K562 (cell line): ENCODE measurements around the gene MMEL1. TPM values are rescaled to one million over a fixed set of nuclear protein-coding genes. Genes with fewer than 3 reads are reported as not detected.
A peak's percentile ranks its signal among the peaks of the same experiment; 100 is the strongest.

Experiments
- ATAC-seq: fragments of 200-7000 bp; cut with Tn5 transposase; 3 replicates; pipeline ENCODE4 v1.9.1; 2020; ENCODE audit warnings: moderate library complexity
- BruUV-seq: library from RNA; stranded (reverse); fragments of 400-500 nt; replicated peaks from 2 replicates; lab custom pipeline; 2021; lab: Mats Ljungman, UMichigan
- CTCF ChIA-PET: fragments of 300-600 bp; formaldehyde crosslinking; extraction: SDS; loops from one replicate; lab custom pipeline; 2021; ENCODE audit warnings: low intra/inter-chr PET ratio; lab: Yijun Ruan, JAX
- POLR2A ChIA-PET: fragments of 300-600, 350-650 bp; sonication (Branson Sonifier 250); formaldehyde crosslinking; extraction: SDS; loops from one replicate; lab custom pipeline; 2021; ENCODE audit warnings: antibody characterized with exemption, inconsistent platforms; lab: Yijun Ruan, JAX
- DNase-seq, 4 experiments: peaks; one replicate each; pipeline versions ENCODE4 v3.0.0 to v3.0.0-alpha.2; 2011 to 2018; ENCODE audit warnings: low spot score in 3 of 4, mixed read lengths in 3 of 4; ENCODE audit errors: extremely low read depth in 1 of 4
- FAIRE-seq: peaks from 2 replicates; lab custom pipeline; 2011; peaks lifted over from hg19 to GRCh38; lab: Jason Lieb, UNC
- H2AFZ ChIP-seq: 2 replicates; pipeline ENCODE4 v1.6.0; 2011; ENCODE audit warnings: low read depth, low read length, control low read depth, inconsistent platforms
- H3K27ac ChIP-seq: fragments of 200-600 bp; 3 replicates; pipeline ENCODE4 v1.8.0; 2011; ENCODE audit warnings: low read depth, mild to moderate bottlenecking, control low read depth, inconsistent platforms, low read length, moderate library complexity, mixed read lengths; ENCODE audit errors: extremely low read depth
- H3K27me3 ChIP-seq, 2 experiments: fragments of 300-600 bp in 1 of 2; 2 replicates in 1 of 2; 3 replicates in 1 of 2; pipeline versions ENCODE4 v1.6.0 to v1.8.0; 2011; ENCODE audit warnings: inconsistent platforms in 2 of 2, low read length in 2 of 2, mild to moderate bottlenecking in 1 of 2, mixed read lengths in 1 of 2, moderate library complexity in 1 of 2; ENCODE audit not compliant: control insufficient read depth in 2 of 2, insufficient read depth in 2 of 2
- H3K36me3 ChIP-seq: fragments of 300-600 bp; 3 replicates; pipeline ENCODE4 v1.8.0; 2011; ENCODE audit warnings: mild to moderate bottlenecking, low read length, inconsistent platforms; ENCODE audit not compliant: control insufficient read depth, insufficient read depth
- H3K4me1 ChIP-seq, 2 experiments: fragments of 200-600 bp in 1 of 2; replicated peaks in 1 of 2; 2 replicates in 1 of 2; 3 replicates in 1 of 2; pipeline versions ENCODE4 v1.5.1 to v1.8.0; 2011; ENCODE audit warnings: inconsistent platforms in 2 of 2, low read length in 2 of 2, mild to moderate bottlenecking in 1 of 2, mixed read lengths in 1 of 2, moderate library complexity in 1 of 2; ENCODE audit not compliant: control insufficient read depth in 2 of 2, insufficient read depth in 2 of 2
- H3K4me2 ChIP-seq: 2 replicates; pipeline ENCODE4 v1.6.1; 2011; ENCODE audit warnings: low read length, control low read depth, inconsistent platforms, mixed read lengths; ENCODE audit not compliant: insufficient read depth
- H3K4me3 ChIP-seq: fragments of 200-600 bp; sonication (generic), shearing (Covaris generic); 2 replicates; pipeline ENCODE4 v1.5.1; 2016; ENCODE audit warnings: control low read depth, inconsistent platforms
- H3K79me2 ChIP-seq: fragments of 200-600 bp; 3 replicates; pipeline ENCODE4 v1.8.0; 2011; ENCODE audit warnings: low read length, inconsistent platforms; ENCODE audit not compliant: control insufficient read depth, insufficient read depth
- H3K9ac ChIP-seq, 2 experiments: 2 replicates each; pipeline versions ENCODE4 v1.6.0 to v1.6.1; 2011; ENCODE audit warnings: low read depth in 2 of 2, low read length in 2 of 2, control low read depth in 1 of 2, inconsistent platforms in 1 of 2, mild to moderate bottlenecking in 1 of 2, mixed read lengths in 1 of 2; ENCODE audit not compliant: insufficient read depth in 1 of 2
- H3K9me1 ChIP-seq: one replicate; pipeline ENCODE4 v1.6.0; 2011; ENCODE audit warnings: inconsistent platforms, mild to moderate bottlenecking, low read length, moderate library complexity; ENCODE audit not compliant: control insufficient read depth, insufficient read depth
- H3K9me3 ChIP-seq: replicated peaks from 2 replicates; pipeline ENCODE4 v1.5.1; 2011; ENCODE audit warnings: low read depth, low read length, inconsistent platforms; ENCODE audit not compliant: control insufficient read depth, insufficient read depth
- H4K20me1 ChIP-seq: replicated peaks from 2 replicates; pipeline ENCODE4 v1.6.1; 2011; ENCODE audit warnings: low read length, inconsistent platforms, mixed read lengths; ENCODE audit not compliant: control insufficient read depth, insufficient read depth
- CBFA2T2 ChIP-seq: fragments of 450-650 bp; conservative IDR thresholded peaks from 2 replicates; pipeline ENCODE4 v1.6.1; 2017; ENCODE audit warnings: mild to moderate bottlenecking
- CBFB ChIP-seq: sonication (generic); formaldehyde crosslinking; IDR thresholded peaks from 2 replicates; pipeline ENCODE4 v1.4.0; 2020; ENCODE audit warnings: mild to moderate bottlenecking, missing genetic modification reagents
- CXXC5 ChIP-seq: fragments of 250-450 bp; sonication (Bioruptor Pico); IDR thresholded peaks from 2 replicates; pipeline ENCODE4 v1.8.0; 2022; ENCODE audit warnings: inconsistent platforms, mild to moderate bottlenecking, moderate library complexity
- FUS ChIP-seq: fragments of 200-400 bp; formaldehyde crosslinking; optimal IDR thresholded peaks from 2 replicates; pipeline ENCODE3; 2017; ENCODE audit warnings: low read depth, low read length
- MED1 ChIP-seq: sonication (generic); formaldehyde crosslinking; IDR thresholded peaks from 2 replicates; pipeline ENCODE4 v1.8.1; 2023; ENCODE audit warnings: missing genetic modification reagents, borderline replicate concordance
- NELFE ChIP-seq: IDR thresholded peaks from 2 replicates; pipeline ENCODE4 v1.6.1; 2011; ENCODE audit warnings: mild to moderate bottlenecking; ENCODE audit not compliant: insufficient read depth, insufficient read length
- NEUROD1 ChIP-seq: fragments of 150-350 bp; IDR thresholded peaks from 2 replicates; pipeline ENCODE4 v1.6.1; 2014; ENCODE audit warnings: borderline replicate concordance, low read length, low read depth; ENCODE audit not compliant: partially characterized antibody
- NR2C1 ChIP-seq, 2 experiments: fragments of 450-650 bp; IDR thresholded peaks; 2 replicates each; pipeline ENCODE4 v1.6.1; 2017; ENCODE audit warnings: mild to moderate bottlenecking in 2 of 2, antibody characterized with exemption in 1 of 2, inconsistent platforms in 1 of 2, missing compliant biosample characterization in 1 of 2, missing genetic modification characterization in 1 of 2
- SMC3 ChIP-seq: conservative IDR thresholded peaks from 2 replicates; pipeline ENCODE4 v1.6.1; 2011; ENCODE audit warnings: low read depth, low read length, improper control_type of control experiment; ENCODE audit not compliant: insufficient read depth
- TEAD1 ChIP-seq, 2 experiments: fragments of 450-650 bp in 1 of 2; sonication (generic) in 1 of 2; formaldehyde crosslinking; IDR thresholded peaks; 2 replicates each; pipeline versions ENCODE4 v1.4.0 to v1.8.0; 2020 to 2022; ENCODE audit warnings: mild to moderate bottlenecking in 2 of 2, missing genetic modification reagents in 1 of 2
- TRIM24 ChIP-seq, 2 experiments: fragments of 450-650 bp; IDR thresholded peaks; 2 replicates each; pipeline ENCODE4 v1.6.1; 2016
- ZNF586 ChIP-seq: fragments of 450-650 bp; formaldehyde crosslinking; conservative IDR thresholded peaks from 2 replicates; pipeline ENCODE4 v1.4.0; 2020; ENCODE audit warnings: mild to moderate bottlenecking, moderate library complexity
- WGBS: fragments of 100-300 bp; shearing (Covaris generic); methylation state at CpG from one replicate; pipeline ENCODE4 v1.1.6; 2016; ENCODE audit warnings: low coverage, mixed read lengths; ENCODE audit not compliant: insufficient coverage; ENCODE audit errors: missing lambda C conversion rate; 5-methylcytosine and 5-hydroxymethylcytosine counted together
- in situ Hi-C: fragments of 300-500 bp; cut with MboI; formaldehyde crosslinking; loops from 4 replicates; pipeline ENCODE4 v1.15.0; 2018; ENCODE audit warnings: inconsistent platforms, mixed read lengths
- intact Hi-C: fragments of 100-400 bp; cut with micrococcal nuclease; formaldehyde crosslinking; loops from 2 replicates; pipeline ENCODE4 v1.14.2; 2022
- polyA plus RNA-seq, 8 experiments: library from polyadenylated mRNA; depleted of rRNA in 4 of 8; stranded (reverse) in 5 of 8; unstranded in 3 of 8; fragments of >200 nt; fragmentation: Nextera tagmentation in 2 of 8; fragmentation: Illumina TruSeq in 1 of 8; extraction: Ambion mirVana in 2 of 8; extraction: Trizol in 1 of 8; gene quantifications; 2 replicates each; pipeline versions ENCODE4 v1.2.1 to v1.2.3, GENCODE V29; 2011 to 2014; ENCODE audit warnings: inconsistent platforms in 1 of 8, missing spikeins in 1 of 8
- total RNA-seq, 7 experiments: library from RNA; depleted of rRNA in 6 of 7; stranded (reverse); fragments of >200 nt in 6 of 7; fragmentation: Illumina TruSeq in 2 of 7; extraction: Trizol in 2 of 7; gene quantifications; 2 replicates each; pipeline versions ENCODE4 v1.2.1 to v1.2.3, GENCODE V29; 2011 to 2021; ENCODE audit warnings: low replicate concordance in 1 of 7
- TF ChIP-seq, protein P1 (sequence below), 2 experiments: fragments of 450-650 bp; IDR thresholded peaks; 2 replicates each; pipeline ENCODE4 v1.6.1; 2018; ENCODE audit warnings: mild to moderate bottlenecking in 2 of 2, low read depth in 1 of 2; ENCODE audit not compliant: partially characterized antibody in 2 of 2
- TF ChIP-seq, protein P2 (sequence below), 2 experiments: IDR thresholded peaks in 1 of 2; conservative IDR thresholded peaks in 1 of 2; 2 replicates each; pipeline ENCODE4 v1.6.1; 2016; ENCODE audit warnings: low read depth in 2 of 2, mild to moderate bottlenecking in 1 of 2, missing compliant biosample characterization in 1 of 2, missing genetic modification characterization in 1 of 2, moderate library complexity in 1 of 2

Gene MMEL1
- total and polyA plus RNA-seq, 9 of the 15 experiments (the other 6 are each of a cell fraction or from before 2014, with no cell fraction given): not detected

- H3K36me3 ChIP-seq: no peaks in the 10 kb centered on the region
- ChIA-PET CTCF (no interaction called here), POLR2A (no interaction called here)
- in situ Hi-C loops: no loop called here
- peaks cover 11 to 27% of the 10 kb centered on the region in 2 experiments; a peak in 4 of 5 replicates for H3K4me1 ChIP-seq
- WGBS: 21% methylated on average over 22 of the region's 23 CpGs
- no peak overlapping the region for H3K27ac ChIP-seq
- H3K27me3 ChIP-seq: peaks cover 25 to 41% of the 10 kb centered on the region in 2 experiments
- no peaks in the 10 kb centered on the region for H3K9me1 ChIP-seq
- peaks cover 10% of the 10 kb centered on the region for H3K9me3 ChIP-seq
- TF ChIP-seq NR2C1 (IDR thresholded peaks at IDR 0.05): no peak
- TF ChIP-seq NR2C1 (tag; IDR thresholded peaks at IDR 0.05): no peak
- no peak for TF ChIP-seq NEUROD1
- no peak for TF ChIP-seq CBFB (CRISPR knock-in tag)
- no peak for TF ChIP-seq TRIM24 (IDR thresholded peaks at IDR 0.05)
- no peak for TF ChIP-seq ZNF586 (CRISPR knock-in tag)
- TF ChIP-seq FUS: no peak
- TF ChIP-seq CXXC5 (CRISPR knock-in tag): no peak
- no peak for TF ChIP-seq SMC3
- TF ChIP-seq NELFE: no peak
- TF ChIP-seq, protein P1, sequence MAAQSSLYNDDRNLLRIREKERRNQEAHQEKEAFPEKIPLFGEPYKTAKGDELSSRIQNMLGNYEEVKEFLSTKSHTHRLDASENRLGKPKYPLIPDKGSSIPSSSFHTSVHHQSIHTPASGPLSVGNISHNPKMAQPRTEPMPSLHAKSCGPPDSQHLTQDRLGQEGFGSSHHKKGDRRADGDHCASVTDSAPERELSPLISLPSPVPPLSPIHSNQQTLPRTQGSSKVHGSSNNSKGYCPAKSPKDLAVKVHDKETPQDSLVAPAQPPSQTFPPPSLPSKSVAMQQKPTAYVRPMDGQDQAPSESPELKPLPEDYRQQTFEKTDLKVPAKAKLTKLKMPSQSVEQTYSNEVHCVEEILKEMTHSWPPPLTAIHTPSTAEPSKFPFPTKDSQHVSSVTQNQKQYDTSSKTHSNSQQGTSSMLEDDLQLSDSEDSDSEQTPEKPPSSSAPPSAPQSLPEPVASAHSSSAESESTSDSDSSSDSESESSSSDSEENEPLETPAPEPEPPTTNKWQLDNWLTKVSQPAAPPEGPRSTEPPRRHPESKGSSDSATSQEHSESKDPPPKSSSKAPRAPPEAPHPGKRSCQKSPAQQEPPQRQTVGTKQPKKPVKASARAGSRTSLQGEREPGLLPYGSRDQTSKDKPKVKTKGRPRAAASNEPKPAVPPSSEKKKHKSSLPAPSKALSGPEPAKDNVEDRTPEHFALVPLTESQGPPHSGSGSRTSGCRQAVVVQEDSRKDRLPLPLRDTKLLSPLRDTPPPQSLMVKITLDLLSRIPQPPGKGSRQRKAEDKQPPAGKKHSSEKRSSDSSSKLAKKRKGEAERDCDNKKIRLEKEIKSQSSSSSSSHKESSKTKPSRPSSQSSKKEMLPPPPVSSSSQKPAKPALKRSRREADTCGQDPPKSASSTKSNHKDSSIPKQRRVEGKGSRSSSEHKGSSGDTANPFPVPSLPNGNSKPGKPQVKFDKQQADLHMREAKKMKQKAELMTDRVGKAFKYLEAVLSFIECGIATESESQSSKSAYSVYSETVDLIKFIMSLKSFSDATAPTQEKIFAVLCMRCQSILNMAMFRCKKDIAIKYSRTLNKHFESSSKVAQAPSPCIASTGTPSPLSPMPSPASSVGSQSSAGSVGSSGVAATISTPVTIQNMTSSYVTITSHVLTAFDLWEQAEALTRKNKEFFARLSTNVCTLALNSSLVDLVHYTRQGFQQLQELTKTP (IDR thresholded peaks at IDR 0.05; ENCODE audit: low read depth in 1 of 2, partially characterized antibody in 2 of 2): no peak
- no peak for TF ChIP-seq TEAD1 (CRISPR knock-in tag; IDR thresholded peaks at IDR 0.05)
- no peak for TF ChIP-seq MED1 (CRISPR knock-in tag)
- TF ChIP-seq, protein P2, sequence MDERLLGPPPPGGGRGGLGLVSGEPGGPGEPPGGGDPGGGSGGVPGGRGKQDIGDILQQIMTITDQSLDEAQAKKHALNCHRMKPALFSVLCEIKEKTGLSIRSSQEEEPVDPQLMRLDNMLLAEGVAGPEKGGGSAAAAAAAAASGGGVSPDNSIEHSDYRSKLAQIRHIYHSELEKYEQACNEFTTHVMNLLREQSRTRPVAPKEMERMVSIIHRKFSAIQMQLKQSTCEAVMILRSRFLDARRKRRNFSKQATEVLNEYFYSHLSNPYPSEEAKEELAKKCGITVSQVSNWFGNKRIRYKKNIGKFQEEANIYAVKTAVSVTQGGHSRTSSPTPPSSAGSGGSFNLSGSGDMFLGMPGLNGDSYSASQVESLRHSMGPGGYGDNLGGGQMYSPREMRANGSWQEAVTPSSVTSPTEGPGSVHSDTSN (CRISPR knock-in tag; IDR thresholded peaks at IDR 0.05; ENCODE audit: low read depth): no peak
- TF ChIP-seq, protein P2 (tag; conservative IDR thresholded peaks at IDR 0.05; ENCODE audit: low read depth): no peak
- TF ChIP-seq CBFA2T2: no peak
- ATAC-seq: peak; percentile 13; the same call in 2 of the 3 replicates
- BruUV-seq: no TSS peak
- peak overlapping the region in 1 of 2 experiments; percentile 76; a peak in 2 of 4 replicates for H3K9ac ChIP-seq
- peak overlapping the region; percentile 32 for H2AFZ ChIP-seq
- no peaks in the 10 kb centered on the region for H3K79me2 ChIP-seq
- intact Hi-C loops: no loop called here
- no peak for FAIRE-seq
- H3K4me2 ChIP-seq: no peak overlapping the region
- no peak overlapping the region for H3K4me3 ChIP-seq
- DNase-seq: no peak
- no peaks in the 10 kb centered on the region for H4K20me1 ChIP-seq
These were observed 56.8 kb downstream of the MMEL1 start for GRCh38 chr1:2575801-2576663.
